Astrocyte of the spinal cord (primary cell): ENCODE measurements around the gene RPLP2.

Experiments used
- DNase-seq: peaks from one replicate; pipeline ENCODE4 v3.0.0; 2011; ENCODE audit warnings: low read depth, low spot score
- H3K4me3 ChIP-seq: 2 replicates; pipeline ENCODE4 v1.5.1; 2011; ENCODE audit warnings: low read depth, mild to moderate bottlenecking, low read length, moderate library complexity
- in situ Hi-C: cut with HindIII; loops from 2 replicates; pipeline ENCODE4 v1.10.0; 2017; ENCODE audit warnings: low sequenced_read_pairs
- TF ChIP-seq, protein P1 (sequence below): IDR thresholded peaks from 2 replicates; pipeline ENCODE4 v1.5.1; 2012; ENCODE audit warnings: low read depth, mild to moderate bottlenecking, low read length, inconsistent platforms

The RPLP2 gene

DNA sequence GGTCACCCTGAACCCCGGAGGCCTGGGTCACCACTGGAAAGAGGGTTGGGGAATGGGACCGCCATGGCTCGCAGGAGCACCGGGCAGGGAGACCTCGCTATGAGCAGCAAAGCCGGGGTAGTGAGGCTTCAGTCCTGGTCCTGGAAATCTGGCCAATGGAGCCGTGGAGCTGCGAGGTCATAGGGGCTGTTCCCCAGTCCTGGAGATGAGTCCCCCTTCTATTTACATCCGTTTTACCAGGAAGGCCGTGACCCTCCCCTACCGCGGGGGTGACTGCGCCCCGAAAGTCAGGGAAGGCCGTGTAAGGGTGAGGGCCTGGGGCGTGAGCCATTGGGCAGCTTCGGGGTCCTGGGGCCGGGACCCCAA is 5.2 kb upstream of the RPLP2 start:
- TF ChIP-seq, protein P1, sequence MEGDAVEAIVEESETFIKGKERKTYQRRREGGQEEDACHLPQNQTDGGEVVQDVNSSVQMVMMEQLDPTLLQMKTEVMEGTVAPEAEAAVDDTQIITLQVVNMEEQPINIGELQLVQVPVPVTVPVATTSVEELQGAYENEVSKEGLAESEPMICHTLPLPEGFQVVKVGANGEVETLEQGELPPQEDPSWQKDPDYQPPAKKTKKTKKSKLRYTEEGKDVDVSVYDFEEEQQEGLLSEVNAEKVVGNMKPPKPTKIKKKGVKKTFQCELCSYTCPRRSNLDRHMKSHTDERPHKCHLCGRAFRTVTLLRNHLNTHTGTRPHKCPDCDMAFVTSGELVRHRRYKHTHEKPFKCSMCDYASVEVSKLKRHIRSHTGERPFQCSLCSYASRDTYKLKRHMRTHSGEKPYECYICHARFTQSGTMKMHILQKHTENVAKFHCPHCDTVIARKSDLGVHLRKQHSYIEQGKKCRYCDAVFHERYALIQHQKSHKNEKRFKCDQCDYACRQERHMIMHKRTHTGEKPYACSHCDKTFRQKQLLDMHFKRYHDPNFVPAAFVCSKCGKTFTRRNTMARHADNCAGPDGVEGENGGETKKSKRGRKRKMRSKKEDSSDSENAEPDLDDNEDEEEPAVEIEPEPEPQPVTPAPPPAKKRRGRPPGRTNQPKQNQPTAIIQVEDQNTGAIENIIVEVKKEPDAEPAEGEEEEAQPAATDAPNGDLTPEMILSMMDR = no peak
- peak overlapping the region; percentile 57 for H3K4me3 ChIP-seq
- no peak for DNase-seq
- in situ Hi-C loops = no loop called here

DNA sequence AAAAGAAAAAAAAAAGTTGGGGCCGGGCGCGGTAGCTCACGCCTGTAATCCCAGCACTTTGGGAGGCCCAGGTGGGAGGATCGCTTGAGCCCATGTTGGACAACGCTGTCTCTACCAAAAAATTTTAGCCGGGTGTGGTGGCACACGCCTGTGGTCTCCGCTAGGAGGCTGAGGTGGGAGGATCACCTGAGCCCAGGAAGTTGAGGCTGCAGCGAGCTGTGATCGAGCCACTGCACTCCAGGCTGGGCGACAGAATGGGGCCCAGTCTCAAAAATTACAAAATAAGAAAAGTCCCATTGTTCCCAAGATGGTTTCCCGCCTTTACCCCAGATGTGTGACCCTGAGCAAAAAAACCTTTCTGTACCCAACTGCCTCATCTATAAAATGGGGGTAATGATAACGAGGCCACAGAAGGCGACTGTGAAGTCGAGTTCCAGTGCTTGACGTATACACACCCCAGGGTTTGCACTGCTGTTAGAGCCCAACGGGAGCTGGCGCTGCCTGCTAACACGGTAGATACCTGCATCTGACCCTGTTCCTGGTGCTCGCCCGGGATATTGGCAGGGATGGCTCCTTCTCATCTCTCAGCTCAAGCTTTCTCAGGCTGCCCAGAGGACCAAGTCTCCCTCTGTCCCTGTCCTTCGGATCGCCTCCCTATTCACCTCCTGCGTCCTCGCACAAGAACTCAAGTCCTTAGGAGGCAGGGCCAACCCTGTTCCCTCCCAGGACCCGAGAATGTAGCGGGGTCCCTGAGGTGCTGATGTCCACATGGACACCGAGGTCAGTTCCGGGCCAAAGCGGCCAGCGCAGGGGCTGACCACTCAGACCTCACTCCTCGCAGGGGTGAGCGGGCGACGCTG is 1.1 kb upstream of the RPLP2 start:
- no peak for DNase-seq
- in situ Hi-C loops = no loop called here
- peak overlapping the region; percentile 90 for H3K4me3 ChIP-seq
- TF ChIP-seq, protein P1 = no peak

DNA sequence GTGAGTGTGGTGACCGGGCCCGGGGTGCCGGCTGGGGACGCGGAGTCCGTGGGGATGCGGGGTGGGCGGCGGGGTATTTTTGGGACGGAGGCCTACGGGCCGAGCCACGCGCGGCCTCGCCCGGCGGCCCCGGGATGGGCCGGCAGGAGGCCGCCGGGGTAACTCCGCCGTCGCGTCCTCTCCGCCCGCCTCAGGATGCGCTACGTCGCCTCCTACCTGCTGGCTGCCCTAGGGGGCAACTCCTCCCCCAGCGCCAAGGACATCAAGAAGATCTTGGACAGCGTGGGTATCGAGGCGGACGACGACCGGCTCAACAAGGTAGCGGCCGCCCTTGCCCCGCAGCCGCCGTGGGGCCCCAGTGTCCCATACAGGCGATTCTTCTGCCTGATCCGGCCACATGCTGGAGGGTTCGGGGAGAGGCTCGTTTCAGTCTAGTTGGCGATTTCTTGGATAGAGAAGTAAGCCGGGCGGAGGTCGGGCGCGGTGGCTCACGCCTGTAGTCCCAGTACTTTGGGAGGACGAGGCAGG is 337 bp downstream of the RPLP2 start:
- peak overlapping the region; percentile 90 for H3K4me3 ChIP-seq
- DNase-seq = no peak
- in situ Hi-C loops = no loop called here
- TF ChIP-seq, protein P1 = no peak

DNA sequence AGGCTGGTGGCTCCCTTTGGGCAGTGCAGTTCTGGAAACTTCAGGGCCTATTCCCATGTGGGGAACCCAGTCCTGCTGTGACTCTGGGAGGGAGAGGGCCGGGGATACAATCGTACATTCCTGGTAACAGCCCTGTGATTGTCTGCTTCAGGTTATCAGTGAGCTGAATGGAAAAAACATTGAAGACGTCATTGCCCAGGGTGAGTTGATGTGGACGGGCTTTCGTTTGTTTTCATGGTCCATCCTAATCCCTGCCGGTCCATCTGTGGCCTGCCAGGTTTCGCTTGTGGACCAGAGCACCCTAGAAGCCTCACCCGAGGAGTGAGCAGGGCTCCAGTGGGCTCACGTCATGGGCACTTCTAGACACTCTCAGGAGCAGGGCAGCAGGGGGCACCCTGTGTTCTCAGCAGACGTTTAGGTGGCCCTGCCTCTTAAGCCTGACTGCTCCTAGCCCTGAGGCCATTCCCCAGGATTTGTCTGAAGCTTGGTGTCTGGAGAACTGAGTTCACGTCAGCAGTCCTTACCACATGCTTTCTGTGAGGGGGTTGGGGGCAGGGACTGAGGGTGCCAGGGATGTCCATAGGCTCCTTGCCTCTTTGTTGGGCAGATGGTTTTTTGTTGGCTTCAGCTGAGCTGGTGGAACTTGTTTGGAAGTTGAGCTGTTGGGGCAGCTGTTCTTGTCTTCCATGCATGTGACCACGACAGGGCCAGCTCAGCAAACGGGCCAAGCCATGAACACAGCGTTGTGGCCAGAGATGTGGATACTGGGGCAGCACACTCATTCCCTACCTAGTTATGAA is 1.9 kb downstream of the RPLP2 start:
- in situ Hi-C loops = no loop called here
- TF ChIP-seq, protein P1 = peak; percentile 15
- H3K4me3 ChIP-seq = no peak overlapping the region
- no peak for DNase-seq

DNA sequence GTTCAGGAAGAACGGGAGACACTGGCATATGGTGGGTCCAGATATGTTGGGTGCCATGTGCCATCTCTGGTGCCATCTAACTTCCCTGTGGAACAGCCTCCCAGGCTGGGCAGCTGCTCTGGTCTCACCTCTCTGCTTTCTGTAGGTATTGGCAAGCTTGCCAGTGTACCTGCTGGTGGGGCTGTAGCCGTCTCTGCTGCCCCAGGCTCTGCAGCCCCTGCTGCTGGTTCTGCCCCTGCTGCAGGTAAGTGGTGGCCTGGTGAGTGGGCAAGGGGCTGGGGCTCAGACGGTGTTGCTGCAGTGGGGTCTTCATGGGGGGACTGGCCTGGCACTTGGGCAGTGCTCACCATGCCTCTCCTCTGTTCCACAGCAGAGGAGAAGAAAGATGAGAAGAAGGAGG is 2.6 kb downstream of the RPLP2 start:
- TF ChIP-seq, protein P1 = no peak
- in situ Hi-C loops = no loop called here
- DNase-seq = no peak
- no peak overlapping the region for H3K4me3 ChIP-seq

DNA sequence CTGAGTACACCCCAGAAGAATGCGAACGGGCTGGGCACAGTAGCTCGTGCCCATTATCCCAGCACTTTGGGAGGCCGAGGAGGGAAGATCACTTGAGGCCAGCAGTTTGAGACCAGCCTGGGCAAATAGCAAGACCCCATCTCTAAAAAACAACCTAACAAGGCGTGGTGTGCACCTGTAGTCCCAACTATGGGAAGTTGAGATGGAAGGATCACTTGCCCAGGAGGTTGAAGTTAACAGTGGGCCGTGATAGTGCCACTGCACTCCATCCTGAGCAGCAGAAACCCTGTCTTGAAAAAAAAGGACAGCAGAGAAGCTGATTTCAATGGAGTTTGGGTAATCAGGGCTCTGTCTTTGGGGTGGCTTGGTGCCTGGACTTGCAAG is 3.3 kb downstream of the RPLP2 start:
- DNase-seq = no peak
- TF ChIP-seq, protein P1 = no peak
- in situ Hi-C loops = no loop called here
- H3K4me3 ChIP-seq = no peak overlapping the region
